GM21528 (cell line): ENCODE measurements around the gene NPC1L1.

ENCODE experiments used
- ATAC-seq: cut with Tn5 transposase; IDR thresholded peaks from one replicate; pipeline ENCODE4 v1.9.1; 2021; ENCODE audit warnings: mild to moderate bottlenecking, moderate library complexity; ENCODE audit not compliant: unreplicated experiment, low FRiP score

The NPC1L1 gene

DNA sequence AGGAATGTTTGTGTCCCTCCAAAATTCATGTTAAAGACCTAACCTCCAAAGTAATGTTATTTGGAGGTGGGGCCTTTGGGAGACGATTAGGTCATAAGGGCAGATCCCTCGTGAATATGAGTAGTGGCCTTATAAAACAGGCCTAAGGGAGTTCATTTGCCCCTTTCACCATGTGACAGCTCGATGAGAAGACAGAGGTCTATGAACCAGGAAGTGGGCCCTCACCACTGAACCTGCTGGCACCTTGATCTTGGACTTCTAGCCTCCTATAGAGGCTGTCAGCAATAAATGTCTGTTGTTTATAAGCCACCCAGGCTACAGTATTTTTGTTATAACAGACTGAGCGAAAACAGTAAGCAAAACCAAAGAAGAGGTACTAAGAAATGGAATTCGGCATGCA is 64.8 kb downstream of the NPC1L1 start:
- ATAC-seq, result no peak

DNA sequence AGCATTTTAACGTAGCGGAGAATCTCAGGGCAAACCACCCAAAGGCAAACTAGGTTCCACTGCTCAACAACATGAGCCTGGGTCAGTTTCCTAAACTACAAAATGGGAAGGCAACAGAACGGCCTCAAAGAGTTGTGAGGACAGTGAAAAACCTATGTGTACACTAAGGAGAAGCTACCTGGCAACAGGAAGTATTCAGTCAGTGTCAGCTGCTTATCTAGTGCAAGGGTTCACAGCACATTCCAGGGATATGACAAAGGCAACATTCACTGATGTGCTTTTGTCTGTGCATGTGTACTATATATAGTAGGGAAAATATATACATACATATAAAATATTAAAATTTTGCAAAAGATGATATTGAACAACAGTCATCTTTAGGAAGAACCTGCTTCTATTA is 67.8 kb downstream of the NPC1L1 start:
- ATAC-seq, result no peak

DNA sequence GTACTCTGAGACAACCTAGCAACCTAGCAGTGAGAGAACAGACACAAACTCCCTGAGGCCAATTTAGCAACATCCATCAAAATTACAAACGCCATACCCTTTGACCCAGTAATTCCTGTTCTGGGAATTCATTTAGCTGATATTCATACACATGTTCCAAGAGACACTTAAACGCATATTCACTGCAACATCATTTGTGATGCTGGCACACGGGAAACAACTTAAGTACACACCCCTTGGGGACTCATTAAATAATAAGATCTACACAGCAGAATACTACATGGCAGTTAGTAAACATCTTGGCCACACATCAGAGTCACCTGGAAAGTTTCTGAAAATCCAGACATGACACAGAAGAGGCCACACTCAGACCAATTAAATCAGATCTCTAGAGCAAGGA is 68.3 kb downstream of the NPC1L1 start:
- ATAC-seq, result no peak

DNA sequence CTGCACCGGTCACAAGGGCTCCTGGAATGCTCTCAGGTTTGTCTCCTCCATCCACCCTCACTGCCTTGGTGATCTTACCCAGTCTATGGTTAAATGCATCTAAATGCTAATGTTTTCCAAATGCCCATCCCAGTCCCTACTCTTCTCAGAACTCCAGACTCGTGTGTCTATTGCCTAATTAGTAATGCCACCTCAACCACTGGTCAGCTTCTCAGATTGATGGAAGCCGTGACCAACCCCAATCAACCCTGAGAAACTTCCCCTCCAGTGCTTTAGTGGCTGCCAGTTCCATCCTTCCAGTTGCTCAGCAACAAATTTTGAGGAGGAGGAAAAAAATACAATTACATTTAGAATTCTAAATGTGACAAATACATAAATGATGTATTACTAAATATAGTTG is 69.3 kb downstream of the NPC1L1 start:
- no peak for ATAC-seq

DNA sequence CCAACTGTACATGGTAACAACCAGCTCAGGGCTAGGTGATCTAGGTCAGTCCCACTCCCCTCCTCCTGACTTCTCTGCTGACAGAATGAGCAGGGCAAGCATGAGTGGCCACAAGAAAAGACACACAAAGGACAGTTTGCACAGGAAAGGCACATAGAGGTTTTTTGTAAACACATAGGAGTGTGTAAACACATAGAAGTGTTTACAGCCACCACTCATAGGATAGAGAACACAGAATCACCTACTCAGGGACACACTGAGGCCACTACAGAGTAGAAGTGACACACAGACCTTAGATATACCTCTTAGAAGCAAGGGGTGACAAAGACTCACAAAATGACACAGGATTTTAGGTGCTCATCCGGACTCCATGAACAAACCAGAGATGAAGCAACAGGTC is 69.7 kb downstream of the NPC1L1 start:
- ATAC-seq, result no peak

DNA sequence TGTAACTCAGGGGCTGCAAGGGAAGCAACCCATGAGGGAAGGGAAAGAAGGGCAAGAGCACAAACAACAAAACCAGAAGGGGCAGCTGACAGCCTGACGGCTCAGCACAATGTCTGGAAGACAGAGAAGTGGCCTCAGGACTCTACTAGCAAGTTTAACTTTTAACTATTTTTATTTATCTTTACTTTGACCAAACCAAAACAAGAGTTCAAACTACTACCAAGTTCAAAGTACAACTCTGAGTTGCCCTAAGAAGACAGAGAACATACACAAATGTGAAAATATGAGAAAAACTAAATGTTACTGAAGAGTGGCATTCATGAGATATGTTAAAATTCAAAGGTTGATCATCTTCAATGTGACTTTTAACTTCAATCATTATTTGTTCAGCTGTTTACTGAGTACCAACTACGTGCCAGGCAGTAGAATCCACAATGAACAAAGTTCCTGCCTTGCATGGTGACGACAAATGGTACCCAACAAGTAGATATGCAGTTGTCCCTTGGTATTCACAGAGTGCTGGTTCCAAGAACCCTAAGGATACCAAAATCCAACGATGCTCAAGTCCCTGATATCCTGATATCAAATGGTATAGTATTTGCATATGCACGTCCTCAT is 70.4 kb downstream of the NPC1L1 start:
- no peak for ATAC-seq

DNA sequence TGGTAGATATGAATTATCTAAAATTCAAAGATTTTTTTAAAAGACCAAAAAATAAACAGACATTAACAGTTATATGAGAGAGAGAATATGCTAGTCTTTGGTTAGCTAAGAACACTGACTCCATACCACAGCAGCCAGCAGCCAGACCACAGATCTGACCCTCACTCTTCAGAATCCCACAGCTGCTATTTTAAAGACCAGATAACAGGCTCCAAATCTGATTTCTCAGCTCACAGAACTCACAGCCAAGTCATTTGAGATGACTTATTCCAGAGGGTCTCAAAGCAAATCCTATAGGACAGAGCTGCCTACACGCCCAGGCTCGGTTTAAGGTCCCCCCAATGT is 71.0 kb downstream of the NPC1L1 start:
- ATAC-seq, result no peak

DNA sequence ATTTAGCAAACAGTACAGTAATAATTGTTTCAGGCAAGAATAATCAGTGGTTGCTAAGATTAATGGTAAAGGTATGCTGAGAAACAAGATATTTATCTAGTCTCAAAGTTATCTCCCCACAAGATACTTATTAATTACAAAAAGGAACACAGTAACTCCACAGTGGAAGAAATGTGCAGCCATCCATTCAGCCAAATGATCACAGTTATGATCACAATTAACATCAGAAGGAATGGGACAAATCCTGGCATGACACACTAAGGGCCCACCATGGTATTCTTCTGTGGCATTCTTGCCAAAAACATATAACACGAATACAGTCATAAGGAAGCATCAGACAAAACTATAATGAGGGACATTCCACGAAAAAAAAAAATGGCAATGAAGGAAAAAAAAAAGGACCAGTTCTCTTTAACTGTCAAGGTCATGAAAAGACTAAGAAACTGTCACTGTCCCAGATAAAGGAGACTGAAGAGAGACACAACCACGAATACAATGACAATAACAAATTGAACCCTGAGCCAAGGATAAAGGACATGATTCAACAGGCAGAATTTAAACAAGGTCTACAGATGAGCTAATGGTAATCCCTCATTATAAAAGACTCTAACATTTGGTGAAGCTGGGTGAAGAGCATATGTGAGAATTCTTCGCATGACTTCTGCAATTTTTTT is 71.5 kb downstream of the NPC1L1 start:
- no peak for ATAC-seq

DNA sequence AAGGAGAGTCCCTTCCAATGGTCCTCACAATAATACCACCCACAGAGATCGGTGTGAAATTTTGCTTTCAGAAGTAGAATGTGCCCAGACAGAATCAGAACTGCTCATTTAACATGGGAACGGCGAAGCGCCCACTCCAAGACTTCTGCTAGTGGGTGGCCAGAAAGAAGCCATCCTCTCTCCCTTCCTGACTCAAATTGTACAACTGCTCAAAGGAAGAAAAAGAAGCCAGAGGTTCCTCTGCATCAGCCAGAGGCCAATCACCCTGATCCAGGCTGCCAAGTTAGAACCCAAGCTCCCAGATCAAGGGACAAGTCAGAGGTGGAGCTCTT is 73.9 kb downstream of the NPC1L1 start:
- ATAC-seq, result no peak

DNA sequence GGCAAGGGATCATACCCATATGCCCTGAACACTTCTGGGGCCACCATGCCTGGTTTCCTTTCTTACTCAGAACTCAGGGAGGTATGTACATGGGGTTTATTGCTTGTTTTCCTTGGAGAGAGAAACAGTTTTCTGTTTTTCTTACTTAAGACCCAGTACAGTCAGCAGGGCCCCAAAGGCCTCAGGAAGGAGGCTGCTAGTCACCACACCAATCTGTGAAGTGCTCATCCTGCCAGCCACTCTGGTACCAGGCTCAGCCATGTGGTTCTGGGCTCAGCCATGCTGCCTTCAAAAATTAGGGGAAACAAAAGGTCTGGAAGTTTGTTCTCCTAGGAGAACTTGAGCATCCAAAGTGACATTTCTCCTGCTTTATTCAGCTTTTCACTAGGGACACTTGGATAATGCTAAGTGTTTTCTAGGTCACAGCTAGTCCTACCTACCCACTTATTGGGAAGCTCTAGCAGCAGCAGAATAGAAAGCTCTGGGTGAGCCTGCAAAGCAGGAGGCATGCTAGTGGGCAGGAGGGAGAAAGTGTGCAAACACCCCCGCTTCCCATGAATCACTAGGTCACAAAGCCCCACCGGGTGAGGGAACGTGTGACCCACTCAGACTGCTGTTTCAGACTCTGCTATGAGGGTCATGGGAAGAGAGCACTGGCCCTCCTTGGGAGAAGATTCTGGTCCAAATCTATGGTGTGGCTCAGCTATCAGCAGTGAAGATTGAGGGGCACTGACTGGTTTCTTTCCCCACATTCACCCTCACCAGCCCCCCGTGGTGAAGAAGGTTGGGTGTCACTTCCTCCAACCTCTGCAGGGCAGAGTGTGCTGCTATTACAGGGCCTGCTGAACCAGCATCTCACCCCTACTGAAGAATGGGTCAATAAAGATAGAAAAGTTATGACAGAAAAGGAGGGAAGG is 74.6 kb downstream of the NPC1L1 start:
- ATAC-seq, result no peak

DNA sequence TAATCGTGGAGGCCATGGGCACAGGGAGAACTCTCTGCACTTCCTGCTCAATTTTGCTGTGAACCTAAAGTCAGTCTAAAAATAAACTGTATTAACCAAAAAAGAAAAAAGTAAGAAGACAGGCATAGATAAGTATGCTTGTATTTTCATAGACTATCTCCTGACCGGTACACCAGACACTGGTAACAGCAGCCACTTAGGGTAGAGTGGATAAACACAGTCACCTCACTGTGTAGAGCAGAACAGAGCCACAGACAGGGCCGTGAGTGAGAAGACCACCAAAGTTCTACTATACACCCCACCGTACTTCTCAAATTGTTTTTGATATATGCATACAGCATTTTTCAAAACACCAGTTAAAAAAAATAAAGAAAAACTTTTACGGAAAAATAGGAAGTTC is 75.6 kb downstream of the NPC1L1 start:
- no peak for ATAC-seq

DNA sequence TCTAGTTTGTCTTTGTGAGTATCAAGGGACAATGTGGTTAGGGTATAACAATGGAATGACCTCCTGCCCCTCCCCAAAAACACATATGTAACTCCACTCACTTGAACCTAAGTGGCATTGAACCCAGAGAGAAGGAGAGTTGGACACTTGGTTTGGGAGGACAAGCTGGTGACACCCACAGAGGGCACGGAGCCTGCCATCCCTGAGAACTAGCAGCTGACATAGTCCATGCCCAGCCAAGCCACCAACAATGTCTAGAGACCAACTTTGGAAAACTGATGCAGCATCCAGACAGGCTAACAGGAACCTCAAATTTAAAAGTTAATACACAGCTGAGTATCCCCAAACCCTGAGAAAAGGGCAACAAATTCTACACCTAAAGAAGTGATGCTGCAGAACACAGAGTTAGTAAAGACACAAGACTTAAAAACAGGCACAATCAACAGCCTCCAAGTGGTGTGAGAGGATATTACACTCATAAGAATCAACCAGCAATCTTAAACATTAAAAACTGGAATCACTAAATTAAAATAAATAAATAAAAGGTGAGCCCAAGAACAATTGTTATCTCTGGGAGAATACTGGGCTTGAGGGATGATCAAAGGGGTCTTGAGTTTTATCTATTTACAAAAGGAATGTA is 77.8 kb downstream of the NPC1L1 start:
- no peak for ATAC-seq
